ENCODE measurements around the gene ARMC9. TPM values are rescaled to one million over a fixed set of nuclear protein-coding genes. Genes with fewer than 3 reads are reported as not detected.
A peak's percentile ranks its signal among the peaks of the same experiment; 100 is the strongest.

The ARMC9 gene
- total RNA-seq, 1 donor from 2014 or later, result 178 TPM

GRCh38 chr2:231161252-231161839 lies 37.1 kb upstream of the ARMC9 start:
- Mint-ChIP-seq H3K27ac (ENCODE audit: unreplicated experiment) (peak overlapping the region; percentile 100), H3K27me3 (ENCODE audit: unreplicated experiment) (no peaks in the 10 kb centered on the region), H3K4me3 (ENCODE audit: unreplicated experiment) (peak overlapping the region; percentile 38), H3K4me1 (ENCODE audit: unreplicated experiment) (peaks cover 76% of the 10 kb centered on the region), H3K9me3 (ENCODE audit: unreplicated experiment) (no peaks in the 10 kb centered on the region), H3K36me3 (ENCODE audit: unreplicated experiment) (peaks cover 30% of the 10 kb centered on the region)
- no peak for DNase-seq (ENCODE audit: extremely low spot score, unreplicated experiment)
- TF ChIP-seq, protein P1, sequence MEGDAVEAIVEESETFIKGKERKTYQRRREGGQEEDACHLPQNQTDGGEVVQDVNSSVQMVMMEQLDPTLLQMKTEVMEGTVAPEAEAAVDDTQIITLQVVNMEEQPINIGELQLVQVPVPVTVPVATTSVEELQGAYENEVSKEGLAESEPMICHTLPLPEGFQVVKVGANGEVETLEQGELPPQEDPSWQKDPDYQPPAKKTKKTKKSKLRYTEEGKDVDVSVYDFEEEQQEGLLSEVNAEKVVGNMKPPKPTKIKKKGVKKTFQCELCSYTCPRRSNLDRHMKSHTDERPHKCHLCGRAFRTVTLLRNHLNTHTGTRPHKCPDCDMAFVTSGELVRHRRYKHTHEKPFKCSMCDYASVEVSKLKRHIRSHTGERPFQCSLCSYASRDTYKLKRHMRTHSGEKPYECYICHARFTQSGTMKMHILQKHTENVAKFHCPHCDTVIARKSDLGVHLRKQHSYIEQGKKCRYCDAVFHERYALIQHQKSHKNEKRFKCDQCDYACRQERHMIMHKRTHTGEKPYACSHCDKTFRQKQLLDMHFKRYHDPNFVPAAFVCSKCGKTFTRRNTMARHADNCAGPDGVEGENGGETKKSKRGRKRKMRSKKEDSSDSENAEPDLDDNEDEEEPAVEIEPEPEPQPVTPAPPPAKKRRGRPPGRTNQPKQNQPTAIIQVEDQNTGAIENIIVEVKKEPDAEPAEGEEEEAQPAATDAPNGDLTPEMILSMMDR (IDR thresholded peaks at IDR 0.05), result no peak

- DNase-seq (ENCODE audit: extremely low spot score, unreplicated experiment), result no peak
These were observed 36.5 kb upstream of the ARMC9 start for GRCh38 chr2:231161877-231162329.

GRCh38 chr2:231163011-231163410 lies 35.4 kb upstream of the ARMC9 start:
- no peak for DNase-seq (ENCODE audit: extremely low spot score, unreplicated experiment)
- no peaks in the 10 kb centered on the region for H3K27me3 Mint-ChIP-seq (ENCODE audit: unreplicated experiment)
- TF ChIP-seq, protein P1 (IDR thresholded peaks at IDR 0.05), result no peak
- H3K27ac Mint-ChIP-seq (ENCODE audit: unreplicated experiment), result peak overlapping the region; percentile 100
- H3K4me1 Mint-ChIP-seq (ENCODE audit: unreplicated experiment), result peaks cover 73% of the 10 kb centered on the region
- H3K9me3 Mint-ChIP-seq (ENCODE audit: unreplicated experiment), result no peaks in the 10 kb centered on the region
- peak overlapping the region; percentile 55 for H3K4me3 Mint-ChIP-seq (ENCODE audit: unreplicated experiment)
- peaks cover 40% of the 10 kb centered on the region for H3K36me3 Mint-ChIP-seq (ENCODE audit: unreplicated experiment)

More at GRCh38 chr2:231161877-231162329, 36.5 kb upstream of the ARMC9 start:
- Mint-ChIP-seq H3K36me3 (ENCODE audit: unreplicated experiment) (peaks cover 32% of the 10 kb centered on the region), H3K27ac (ENCODE audit: unreplicated experiment) (peak overlapping the region; percentile 100), H3K4me3 (ENCODE audit: unreplicated experiment) (peak overlapping the region; percentile 3), H3K4me1 (ENCODE audit: unreplicated experiment) (peaks cover 73% of the 10 kb centered on the region), H3K27me3 (ENCODE audit: unreplicated experiment) (no peaks in the 10 kb centered on the region), H3K9me3 (ENCODE audit: unreplicated experiment) (no peaks in the 10 kb centered on the region)
- TF ChIP-seq, protein P1 (IDR thresholded peaks at IDR 0.05), result no peak

- Mint-ChIP-seq H3K36me3 (ENCODE audit: unreplicated experiment) (peaks cover 39% of the 10 kb centered on the region), H3K9me3 (ENCODE audit: unreplicated experiment) (no peaks in the 10 kb centered on the region), H3K27me3 (ENCODE audit: unreplicated experiment) (no peaks in the 10 kb centered on the region), H3K4me1 (ENCODE audit: unreplicated experiment) (peaks cover 75% of the 10 kb centered on the region), H3K4me3 (ENCODE audit: unreplicated experiment) (no peak overlapping the region), H3K27ac (ENCODE audit: unreplicated experiment) (peak overlapping the region; percentile 100)
- TF ChIP-seq, protein P1 (IDR thresholded peaks at IDR 0.05), result no peak
- no peak for DNase-seq (ENCODE audit: extremely low spot score, unreplicated experiment)
These were observed 34.9 kb upstream of the ARMC9 start for GRCh38 chr2:231163414-231164095.

DNA sequence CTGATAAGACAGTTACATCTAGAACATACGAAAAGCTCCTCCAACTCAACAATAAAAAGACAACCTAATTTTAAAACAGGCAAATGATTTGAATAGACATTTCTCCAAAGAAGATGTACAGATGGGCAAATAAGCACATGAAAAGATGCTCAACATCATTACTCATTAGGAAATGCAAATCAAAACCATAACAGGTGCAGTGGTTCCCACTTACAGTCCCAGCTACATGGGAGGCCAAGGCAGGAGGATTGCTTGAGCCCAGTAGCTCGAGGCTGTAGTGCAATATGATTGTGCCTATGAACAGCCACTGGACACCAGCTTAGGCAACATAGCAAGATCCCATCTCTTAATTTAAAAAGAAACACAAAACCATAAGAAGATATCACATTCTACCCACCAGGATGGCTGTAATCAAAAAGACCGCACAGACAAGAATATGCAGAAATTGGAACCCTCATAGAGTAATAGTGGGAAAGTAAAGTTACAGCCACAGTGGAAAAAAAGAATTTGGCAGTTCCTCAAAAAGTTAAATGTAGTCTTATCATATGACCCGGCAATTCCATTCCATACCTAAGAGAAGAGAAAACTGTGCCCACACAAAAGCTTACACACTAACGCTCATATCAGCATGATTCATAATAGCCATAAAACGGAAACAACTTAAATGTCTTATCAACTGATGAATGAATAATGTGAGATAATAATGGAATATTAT lies 30.5 kb upstream of the ARMC9 start:
- H3K4me1 Mint-ChIP-seq (ENCODE audit: unreplicated experiment), result peaks cover 60% of the 10 kb centered on the region
- no peak for DNase-seq (ENCODE audit: extremely low spot score, unreplicated experiment)

More for the DNA sequence above, 30.5 kb upstream of the ARMC9 start:
- Mint-ChIP-seq H3K4me3 (ENCODE audit: unreplicated experiment) (no peak overlapping the region), H3K9me3 (ENCODE audit: unreplicated experiment) (no peaks in the 10 kb centered on the region), H3K27me3 (ENCODE audit: unreplicated experiment) (no peaks in the 10 kb centered on the region), H3K36me3 (ENCODE audit: unreplicated experiment) (peaks cover 51% of the 10 kb centered on the region), H3K27ac (ENCODE audit: unreplicated experiment) (peak overlapping the region; percentile 90)
- TF ChIP-seq, protein P1 (IDR thresholded peaks at IDR 0.05), result no peak

Measured in osteocyte (in vitro differentiated cells).